B cell (primary cell): ENCODE measurements around the gene KIF7. TPM values are rescaled to one million over a fixed set of nuclear protein-coding genes. Genes with fewer than 3 reads are reported as not detected.

Experiments used
- ATAC-seq: fragments of 200-7000 bp; cut with Tn5 transposase; one replicate; pipeline ENCODE4 v1.10.0; 2021; ENCODE audit warnings: low read depth, mild to moderate bottlenecking, moderate number of reproducible peaks, moderate library complexity
- CTCF ChIA-PET: fragments of 350-600 bp; sonication (Branson Sonifier 250); formaldehyde crosslinking; loops from one replicate; lab custom pipeline; 2021; ENCODE audit warnings: antibody characterized with exemption, inconsistent platforms; lab: Charles Lee
- POLR2A ChIA-PET: fragments of 350-600 bp; sonication (Branson Sonifier 250); formaldehyde crosslinking; loops from one replicate; lab custom pipeline; 2021; ENCODE audit warnings: antibody characterized with exemption; lab: Charles Lee
- DNase-seq: peaks from one replicate; pipeline ENCODE4 v3.0.0; 2013
- H2AFZ ChIP-seq: 2 replicates; pipeline ENCODE4 v1.6.1; 2012; ENCODE audit warnings: mild to moderate bottlenecking, low read depth, low read length; ENCODE audit not compliant: insufficient read depth, poor library complexity, severe bottlenecking
- H3K27ac ChIP-seq, 2 donors: 1 replicate in 1 of 2; 2 replicates in 1 of 2; pipeline ENCODE4 v1.5.1; 2012 to 2013; ENCODE audit warnings: low read length in 2 of 2, mild to moderate bottlenecking in 2 of 2, moderate library complexity in 1 of 2
- H3K27me3 ChIP-seq, 4 experiments: fragments of 200-600 bp in 1 of 4; sonication (generic) in 1 of 4; replicated peaks in 1 of 4; 1 replicate in 2 of 4; 2 replicates in 2 of 4; pipeline versions ENCODE4 v1.6.1 to v1.7.0; 2013 to 2016; ENCODE audit warnings: low read length in 3 of 4, mild to moderate bottlenecking in 2 of 4, mixed read lengths in 1 of 4, moderate library complexity in 1 of 4; ENCODE audit not compliant: insufficient read depth in 4 of 4, control insufficient read depth in 3 of 4; ENCODE audit errors: control extremely low read depth in 1 of 4
- H3K36me3 ChIP-seq, 2 experiments: replicated peaks in 1 of 2; 1 replicate in 1 of 2; 2 replicates in 1 of 2; pipeline versions ENCODE4 v1.6.1 to v1.7.1; 2013; ENCODE audit warnings: low read length in 1 of 2; ENCODE audit not compliant: insufficient read depth in 2 of 2, control insufficient read depth in 1 of 2; ENCODE audit errors: control extremely low read depth in 1 of 2, extremely low read depth in 1 of 2
- H3K4me1 ChIP-seq, 2 donors: fragments of 200-600 bp in 1 of 2; sonication (generic) in 1 of 2; 1 replicate in 1 of 2; 2 replicates in 1 of 2; pipeline versions ENCODE4 v1.5.1 to v1.6.1; 2013 to 2017; ENCODE audit warnings: low read length in 2 of 2; ENCODE audit not compliant: control insufficient read depth in 2 of 2, insufficient read depth in 2 of 2
- H3K4me2 ChIP-seq: replicated peaks from 2 replicates; pipeline ENCODE3; 2012; ENCODE audit warnings: mild to moderate bottlenecking, low read depth, low read length; ENCODE audit not compliant: poor library complexity, severe bottlenecking
- H3K4me3 ChIP-seq, 5 experiments: fragments of 200-600 bp in 1 of 5; sonication (generic) in 1 of 5; 1 replicate in 3 of 5; 2 replicates in 2 of 5; pipeline versions ENCODE4 v1.5.1 to v1.7.0; 2011 to 2016; ENCODE audit warnings: low read length in 4 of 5, mild to moderate bottlenecking in 4 of 5, low read depth in 2 of 5, control low read depth in 1 of 5, moderate library complexity in 1 of 5; ENCODE audit not compliant: insufficient read depth in 1 of 5; ENCODE audit errors: control extremely low read depth in 1 of 5, extremely low read depth in 1 of 5
- H3K79me2 ChIP-seq: fragments of 200-600 bp; sonication (generic); one replicate; pipeline ENCODE4 v1.6.0; 2016; ENCODE audit warnings: low read length; ENCODE audit not compliant: control insufficient read depth, insufficient read depth
- H3K9ac ChIP-seq: fragments of 200-600 bp; sonication (generic); 2 replicates; pipeline ENCODE4 v1.6.1; 2017; ENCODE audit warnings: mild to moderate bottlenecking, low read length, moderate library complexity
- H3K9me3 ChIP-seq, 3 donors: one replicate each; pipeline versions ENCODE4 v1.6.1 to v1.7.1; 2013; ENCODE audit warnings: low read length in 2 of 3; ENCODE audit not compliant: control insufficient read depth in 2 of 3, insufficient read depth in 1 of 3; ENCODE audit errors: control extremely low read depth in 1 of 3
- H4K20me1 ChIP-seq: 2 replicates; pipeline ENCODE4 v1.6.0; 2012; ENCODE audit warnings: mild to moderate bottlenecking, low read length; ENCODE audit not compliant: insufficient read depth, control insufficient read depth, poor library complexity, severe bottlenecking
- H3K27ac Mint-ChIP-seq: one replicate; pipeline ENCODE4 v1.8.0; 2021; ENCODE audit warnings: mixed read lengths
- H3K27me3 Mint-ChIP-seq: one replicate; pipeline ENCODE4 v1.8.0; 2021; ENCODE audit warnings: mixed read lengths
- H3K4me1 Mint-ChIP-seq: one replicate; pipeline ENCODE4 v1.8.0; 2021; ENCODE audit warnings: mixed read lengths
- H3K4me3 Mint-ChIP-seq: one replicate; pipeline ENCODE4 v1.8.0; 2021; ENCODE audit warnings: mixed read lengths
- H3K9me3 Mint-ChIP-seq: one replicate; pipeline ENCODE4 v1.8.0; 2022; ENCODE audit warnings: mixed read lengths; ENCODE audit not compliant: insufficient read depth
- EZH2 ChIP-seq: IDR thresholded peaks from 2 replicates; pipeline ENCODE4 v1.6.1; 2012; ENCODE audit warnings: borderline replicate concordance, low read depth, mild to moderate bottlenecking, moderate library complexity, low read length; ENCODE audit not compliant: insufficient read depth, poor library complexity, severe bottlenecking
- WGBS: methylation state at CpG from one replicate; pipeline ENCODE4 v1.1.5; 2013; ENCODE audit warnings: missing lambda C conversion rate; ENCODE audit not compliant: insufficient coverage; 5-methylcytosine and 5-hydroxymethylcytosine counted together
- intact Hi-C: fragments of 100-400 bp; cut with micrococcal nuclease; formaldehyde crosslinking; loops from one replicate; pipeline ENCODE4 v1.10.0; 2022
- polyA plus RNA-seq: library from polyadenylated mRNA; depleted of rRNA; stranded (reverse); fragments of >200 nt; gene quantifications from 2 replicates; pipeline ENCODE4 v1.2.3, GENCODE V29; 2012
- total RNA-seq, 2 donors: library from RNA; stranded (reverse); fragments of 120-200 nt in 1 of 2; gene quantifications; 1 replicate in 1 of 2; 2 replicates in 1 of 2; pipeline versions ENCODE4 v1.2.3 to v1.2.4, GENCODE V29; 2013 to 2022
- TF ChIP-seq, protein P1 (sequence below): fragments of 200-600 bp; IDR thresholded peaks from one replicate; pipeline ENCODE4 v1.8.0; 2022; ENCODE audit warnings: antibody characterized with exemption, mild to moderate bottlenecking

Gene KIF7
- total and polyA plus RNA-seq, 2 donors (not counting 1 experiment from before 2014, with no cell fraction given), result not detected

DNA sequence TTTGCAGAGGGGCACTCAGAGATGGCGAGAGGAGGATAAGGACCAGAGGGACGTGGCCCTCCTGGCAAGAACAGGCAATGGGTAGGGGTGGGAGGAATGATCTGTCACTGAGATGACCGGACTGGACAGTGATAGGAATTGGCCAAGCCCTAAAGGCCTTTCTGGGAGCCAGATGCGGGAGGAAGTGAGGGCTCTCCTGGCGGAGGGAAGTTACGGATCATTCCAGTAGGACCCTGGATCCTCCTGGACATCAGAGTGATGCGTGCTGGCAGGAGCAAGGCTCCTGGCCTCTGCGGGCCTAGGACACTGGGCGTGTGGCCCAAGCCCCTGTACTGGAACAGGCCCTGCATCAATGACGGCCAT lies 23.4 kb downstream of the KIF7 start:
- CTCF ChIA-PET, result no interaction called here
- no peak overlapping the region for H2AFZ ChIP-seq
- H3K9me3 Mint-ChIP-seq, result no peaks in the 10 kb centered on the region
- H3K27ac Mint-ChIP-seq, result no peak overlapping the region
- ATAC-seq, result no peak
- no peaks in the 10 kb centered on the region for H3K36me3 ChIP-seq
- H3K27me3 Mint-ChIP-seq, result no peaks in the 10 kb centered on the region
- intact Hi-C loops, result no loop called here
- TF ChIP-seq EZH2, result no peak
- TF ChIP-seq, protein P1, sequence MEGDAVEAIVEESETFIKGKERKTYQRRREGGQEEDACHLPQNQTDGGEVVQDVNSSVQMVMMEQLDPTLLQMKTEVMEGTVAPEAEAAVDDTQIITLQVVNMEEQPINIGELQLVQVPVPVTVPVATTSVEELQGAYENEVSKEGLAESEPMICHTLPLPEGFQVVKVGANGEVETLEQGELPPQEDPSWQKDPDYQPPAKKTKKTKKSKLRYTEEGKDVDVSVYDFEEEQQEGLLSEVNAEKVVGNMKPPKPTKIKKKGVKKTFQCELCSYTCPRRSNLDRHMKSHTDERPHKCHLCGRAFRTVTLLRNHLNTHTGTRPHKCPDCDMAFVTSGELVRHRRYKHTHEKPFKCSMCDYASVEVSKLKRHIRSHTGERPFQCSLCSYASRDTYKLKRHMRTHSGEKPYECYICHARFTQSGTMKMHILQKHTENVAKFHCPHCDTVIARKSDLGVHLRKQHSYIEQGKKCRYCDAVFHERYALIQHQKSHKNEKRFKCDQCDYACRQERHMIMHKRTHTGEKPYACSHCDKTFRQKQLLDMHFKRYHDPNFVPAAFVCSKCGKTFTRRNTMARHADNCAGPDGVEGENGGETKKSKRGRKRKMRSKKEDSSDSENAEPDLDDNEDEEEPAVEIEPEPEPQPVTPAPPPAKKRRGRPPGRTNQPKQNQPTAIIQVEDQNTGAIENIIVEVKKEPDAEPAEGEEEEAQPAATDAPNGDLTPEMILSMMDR, result no peak
- H3K4me1 Mint-ChIP-seq, result no peaks in the 10 kb centered on the region
- DNase-seq, result no peak
- H3K4me3 Mint-ChIP-seq, result no peak overlapping the region
- peaks cover 0 to 12% (median 0%) of the 10 kb centered on the region in 3 donors for H3K9me3 ChIP-seq
- POLR2A ChIA-PET, result no interaction called here
- no peak overlapping the region for H3K9ac ChIP-seq
- WGBS, result 89% methylated on average over 9 of the region's 10 CpGs
- H3K4me2 ChIP-seq, result no peak overlapping the region
- H3K27me3 ChIP-seq, result no peaks in the 10 kb centered on the region
- no peaks in the 10 kb centered on the region for H3K4me1 ChIP-seq
- H3K79me2 ChIP-seq, result no peaks in the 10 kb centered on the region
- H3K4me3 ChIP-seq, result no peak overlapping the region
- no peak overlapping the region for H3K27ac ChIP-seq
- no peaks in the 10 kb centered on the region for H4K20me1 ChIP-seq

DNA sequence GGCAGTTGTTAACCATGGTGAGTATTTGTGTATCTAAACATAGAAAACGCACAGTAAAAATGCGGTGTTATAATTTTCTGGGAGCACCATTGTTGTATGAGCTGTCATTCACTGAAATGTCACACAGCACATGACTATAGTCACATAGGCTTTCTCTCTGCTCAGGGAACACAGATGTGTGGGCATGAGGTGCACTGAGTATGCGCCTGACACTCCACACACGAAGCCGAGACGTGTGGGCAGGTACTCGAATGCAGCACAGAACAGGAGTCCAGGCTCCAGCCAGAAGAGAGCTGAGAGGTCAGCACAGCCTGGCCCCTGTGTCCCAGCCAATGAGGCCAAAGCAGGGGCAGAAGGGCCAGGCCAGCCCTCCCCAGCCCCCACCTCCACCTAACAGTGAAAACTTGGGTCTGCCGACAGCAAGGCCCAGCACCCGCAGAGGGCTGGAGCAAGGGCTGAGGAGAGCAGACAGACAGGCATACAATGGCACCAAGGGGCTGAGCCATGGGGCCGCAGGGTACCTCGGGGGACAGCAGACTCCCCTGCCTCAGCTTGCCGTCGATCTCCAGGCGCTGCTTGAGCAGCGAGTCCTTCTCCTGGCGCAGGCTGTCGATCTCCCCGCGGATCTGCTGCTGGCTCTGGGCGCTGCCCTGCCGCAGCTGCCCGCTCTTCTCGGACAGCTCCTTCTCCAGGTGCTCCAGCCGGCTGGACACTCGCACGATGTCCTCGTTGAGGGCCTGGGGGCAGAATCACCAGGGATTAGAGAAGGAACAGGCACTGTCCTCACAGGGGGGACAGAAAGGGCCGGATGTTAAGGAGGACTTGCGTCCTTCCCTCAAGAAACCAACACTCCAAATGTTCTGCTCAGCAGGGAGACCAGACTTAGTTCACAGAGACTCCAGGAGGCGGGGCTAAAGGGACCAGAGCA lies 24.0 kb downstream of the KIF7 start:
- Histone ChIP-seq H3K9ac (no peak overlapping the region), H3K79me2 (no peaks in the 10 kb centered on the region)
- H3K4me3 Mint-ChIP-seq, result no peak overlapping the region

More for the DNA sequence above, 24.0 kb downstream of the KIF7 start:
- H3K9me3 ChIP-seq, result peaks cover 0 to 12% (median 0%) of the 10 kb centered on the region in 3 donors
- CTCF ChIA-PET, result no interaction called here
- H3K27me3 ChIP-seq, result no peaks in the 10 kb centered on the region
- no peak overlapping the region for H3K4me3 ChIP-seq
- Mint-ChIP-seq H3K27me3 (no peaks in the 10 kb centered on the region), H3K4me1 (no peaks in the 10 kb centered on the region), H3K9me3 (no peaks in the 10 kb centered on the region), H3K27ac (no peak overlapping the region)
- H3K27ac ChIP-seq, result no peak overlapping the region
- whole genome bisulfite sequencing, result 94% methylated on average over 27 of the region's 30 CpGs
- no peaks in the 10 kb centered on the region for H3K36me3 ChIP-seq
- TF ChIP-seq, protein P1, result no peak
- no peak for TF ChIP-seq EZH2
- no peaks in the 10 kb centered on the region for H3K4me1 ChIP-seq
- POLR2A ChIA-PET, result no interaction called here
- intact Hi-C loops, result no loop called here
- H3K4me2 ChIP-seq, result no peak overlapping the region
- ATAC-seq (no peak), DNase-seq (no peak)
- H4K20me1 ChIP-seq, result no peaks in the 10 kb centered on the region
- no peak overlapping the region for H2AFZ ChIP-seq
